NK-92 (cell line): ENCODE data around the gene PABPC3.

Experiments used
- DNase-seq: peaks from one replicate; lab custom pipeline; 2025; ENCODE audit not compliant: unreplicated experiment; lab: John Stamatoyannopoulos, UW

The PABPC3 gene

DNA sequence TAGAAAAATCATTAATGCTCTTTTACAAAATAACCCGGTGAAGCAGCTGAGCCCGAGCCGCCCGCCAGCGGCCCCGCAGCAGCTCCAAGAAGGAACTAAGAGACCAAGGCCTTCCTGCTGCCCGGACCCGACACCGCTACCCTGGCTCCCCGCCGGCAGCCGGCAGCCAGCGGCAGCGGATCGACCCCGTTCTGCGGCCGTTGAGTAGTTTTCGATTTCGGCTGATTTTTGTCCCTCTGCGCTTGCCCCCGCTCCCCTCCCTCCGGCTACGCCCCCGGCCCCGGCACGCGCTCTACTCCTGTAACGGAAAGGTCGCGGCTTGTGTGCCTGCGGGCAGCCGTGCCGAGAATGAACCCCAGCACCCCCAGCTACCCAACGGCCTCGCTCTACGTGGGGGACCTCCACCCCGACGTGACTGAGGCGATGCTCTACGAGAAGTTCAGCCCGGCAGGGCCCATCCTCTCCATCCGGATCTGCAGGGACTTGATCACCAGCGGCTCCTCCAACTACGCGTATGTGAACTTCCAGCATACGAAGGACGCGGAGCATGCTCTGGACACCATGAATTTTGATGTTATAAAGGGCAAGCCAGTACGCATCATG is at the start of gene PABPC3:
TSS of gene PABPC3 (plus strand) at position 286 of the 603 bp plus-strand sequence. CDS start at position 349, 63 bp downstream.
- no peak for DNase-seq

DNA sequence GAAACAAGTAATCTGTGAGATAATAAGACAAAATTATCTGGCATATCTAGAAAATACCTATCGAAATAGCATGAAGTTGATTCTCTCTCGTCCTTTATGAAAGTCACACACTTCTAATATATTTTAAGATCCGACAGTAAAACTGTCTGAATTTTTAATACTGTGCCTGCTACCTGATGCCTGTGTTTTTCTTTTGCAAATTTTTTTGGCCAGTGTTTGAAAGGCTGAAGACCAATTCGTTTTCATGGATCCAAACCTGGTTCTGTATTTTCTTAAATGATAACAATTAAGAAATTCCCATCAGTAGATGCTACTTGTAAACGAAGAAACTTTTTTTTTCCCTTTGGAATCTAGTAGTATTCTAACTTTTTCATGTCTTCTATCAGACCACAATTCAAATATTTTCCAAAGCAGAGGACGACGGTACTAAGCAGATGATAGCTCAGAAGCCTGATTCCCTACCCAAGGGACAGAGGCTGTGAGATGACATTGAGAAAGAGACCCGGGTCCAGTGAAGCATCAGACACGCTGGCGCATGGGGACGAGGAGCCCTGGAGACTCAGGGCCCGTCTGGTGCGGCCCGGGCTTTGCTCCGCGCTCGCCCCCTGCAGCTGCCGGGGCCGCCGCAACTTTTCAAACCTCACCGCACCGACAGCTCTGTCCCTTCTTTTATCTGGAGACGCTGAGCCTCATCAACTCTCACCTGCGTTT is 49.5 kb upstream of the PABPC3 start:
- no peak for DNase-seq

DNA sequence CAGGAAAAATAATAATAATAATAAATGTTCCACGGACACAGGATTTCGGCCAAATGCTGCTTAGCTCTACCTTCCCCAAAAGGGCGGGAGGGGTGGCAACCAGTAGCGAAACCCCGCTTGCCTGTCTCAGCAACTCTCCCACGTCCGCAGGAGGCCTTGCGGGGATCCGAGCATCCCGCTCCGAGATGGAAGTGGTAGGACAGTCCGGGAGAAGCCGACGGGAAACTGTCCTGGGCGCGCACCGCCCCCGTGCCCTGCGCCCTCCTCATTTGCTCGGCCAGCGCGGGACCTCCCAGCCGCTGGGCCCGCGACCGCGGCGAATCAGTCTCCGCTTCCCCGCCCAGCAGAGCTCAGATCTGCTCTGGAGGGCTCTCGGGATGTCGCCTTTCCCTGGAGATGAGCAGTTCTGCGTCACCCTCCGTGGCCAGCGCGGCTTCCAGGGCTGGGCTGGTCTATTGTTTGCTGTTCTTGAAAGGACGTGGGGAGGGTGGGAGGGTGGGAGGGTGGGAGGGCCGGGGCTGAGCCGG is 48.9 kb upstream of the PABPC3 start:
- no peak for DNase-seq

DNA sequence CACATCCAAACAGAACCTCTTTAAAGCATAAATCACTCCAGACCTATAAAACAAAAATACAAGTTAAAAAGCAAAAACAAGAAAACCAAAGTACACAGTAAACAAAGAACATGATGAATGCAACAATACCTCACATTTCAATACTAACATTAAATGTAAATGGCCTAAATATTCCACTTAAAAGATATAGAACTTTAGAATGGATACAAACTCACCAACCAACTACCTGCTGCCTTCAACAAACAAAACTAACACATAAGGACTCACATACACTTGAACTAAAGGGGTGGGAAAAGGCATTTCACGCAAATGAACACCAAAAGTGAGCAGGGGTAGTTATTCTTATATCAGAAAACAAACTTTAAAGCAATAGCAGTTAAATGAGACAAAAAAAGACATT is 44.9 kb upstream of the PABPC3 start:
- DNase-seq = no peak

DNA sequence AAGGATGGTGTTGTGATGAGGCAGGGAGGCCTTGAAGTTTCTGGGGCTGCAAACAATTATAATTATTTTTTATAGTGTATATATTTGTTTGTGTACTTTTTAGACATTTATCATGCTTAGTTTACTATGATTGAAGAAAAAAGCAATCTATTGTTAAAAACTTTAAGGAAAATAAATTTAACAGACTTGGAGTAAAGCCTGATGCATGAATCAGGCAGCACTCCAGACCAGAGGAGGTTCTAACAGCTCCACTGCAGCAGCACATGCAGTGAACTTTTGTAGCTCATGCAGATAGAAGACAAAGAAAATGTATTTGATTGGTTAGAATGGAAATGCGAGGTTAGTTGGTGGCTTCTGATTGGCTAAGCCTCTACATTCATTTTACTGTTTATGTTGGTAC is 36.8 kb upstream of the PABPC3 start:
- DNase-seq = no peak

GRCh38 chr13:25059958-25060357 is 36.0 kb upstream of the PABPC3 start:
- no peak for DNase-seq

- no peak for DNase-seq
Observed at GRCh38 chr13:25062479-25062878, 33.5 kb upstream of the PABPC3 start.

- DNase-seq = no peak
Observed at GRCh38 chr13:25064396-25064795, 31.5 kb upstream of the PABPC3 start.

- no peak for DNase-seq
Observed at GRCh38 chr13:25065974-25066770, 29.8 kb upstream of the PABPC3 start.

GRCh38 chr13:25067064-25067463 is 28.9 kb upstream of the PABPC3 start:
- DNase-seq = no peak

GRCh38 chr13:25068810-25069209 is 27.1 kb upstream of the PABPC3 start:
- DNase-seq = no peak

DNA sequence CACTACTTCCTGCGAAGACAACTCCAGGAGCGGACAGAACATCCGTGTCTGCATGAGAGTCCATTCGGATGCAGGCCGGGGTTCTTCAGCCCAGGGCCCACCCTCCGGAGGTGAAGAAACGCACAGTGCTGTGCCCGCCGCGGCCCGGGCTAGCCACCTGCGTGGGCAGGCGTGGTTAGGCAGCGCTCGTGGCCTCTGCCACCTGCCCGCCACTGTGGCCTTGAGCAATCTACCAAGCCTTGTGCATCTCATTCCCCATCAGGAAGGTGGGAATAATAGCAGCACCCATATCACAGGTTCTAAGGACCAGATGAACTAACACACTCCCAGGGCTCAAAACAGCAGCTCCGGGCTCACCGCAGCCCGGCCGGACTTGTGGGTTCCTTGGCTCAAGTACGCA is 26.7 kb upstream of the PABPC3 start:
- DNase-seq = no peak

GRCh38 chr13:25069911-25070310 is 26.0 kb upstream of the PABPC3 start:
- DNase-seq = no peak

- no peak for DNase-seq
Observed at GRCh38 chr13:25080773-25081172, 15.2 kb upstream of the PABPC3 start.

DNA sequence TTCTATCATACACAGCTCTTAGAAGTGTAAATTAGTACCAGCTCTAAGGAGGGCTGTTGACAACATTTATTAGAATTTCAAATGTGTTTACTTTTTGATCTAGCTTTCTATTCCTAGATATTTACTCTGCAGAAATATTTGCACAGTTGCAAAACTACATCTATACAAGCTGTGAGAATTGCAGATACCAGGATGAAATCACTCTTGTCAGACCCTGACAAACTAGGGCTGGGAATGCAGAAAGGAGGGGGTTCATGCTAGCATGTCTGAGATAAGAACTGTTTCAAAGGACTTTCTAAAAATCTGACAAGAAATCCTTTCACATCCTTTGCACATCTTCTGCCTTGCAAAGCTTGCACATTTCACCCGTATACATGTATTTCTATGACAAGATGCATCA is 11.8 kb upstream of the PABPC3 start:
- DNase-seq = no peak

GRCh38 chr13:25085125-25085742 is 10.7 kb upstream of the PABPC3 start:
- DNase-seq = no peak

- DNase-seq = no peak
Observed at GRCh38 chr13:25088562-25089221, 7.2 kb upstream of the PABPC3 start.

- no peak for DNase-seq
Observed at GRCh38 chr13:25097426-25097825, 1.5 kb downstream of the PABPC3 start.

DNA sequence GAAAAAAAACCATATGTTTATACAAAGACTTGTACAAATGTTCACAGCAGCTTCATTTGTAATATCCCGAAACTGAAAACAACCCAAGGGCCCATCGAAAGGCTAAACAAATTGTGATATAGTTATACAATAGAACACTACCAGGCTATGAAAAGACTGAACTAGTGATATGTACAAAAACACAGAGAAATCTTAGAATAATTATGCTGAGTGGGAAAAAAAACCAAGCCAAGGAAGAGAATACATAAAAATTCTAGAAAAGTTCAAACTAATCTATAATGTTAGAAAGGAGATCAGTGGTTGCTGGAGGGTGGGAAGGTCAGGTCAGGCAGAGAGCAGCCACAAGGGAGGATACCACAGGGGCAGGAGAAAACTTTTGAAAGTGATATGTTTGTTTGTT is 7.8 kb downstream of the PABPC3 start:
- no peak for DNase-seq

- DNase-seq = no peak
Observed at GRCh38 chr13:25109341-25109740, 13.4 kb downstream of the PABPC3 start.
